Upper lobe of left lung (tissue), 4 donors: ENCODE measurements around the gene PINK1.

Experiments used
- CTCF ChIP-seq, 6 experiments: fragments of 450-650 bp in 4 of 6; fragments of 200-600 bp in 2 of 6; sonication (generic) in 2 of 6; IDR thresholded peaks; one replicate each; pipeline ENCODE4 v1.5.1; 2016 to 2019; ENCODE audit warnings: antibody characterized with exemption in 6 of 6
- POLR2A ChIP-seq, 4 donors: fragments of 450-650 bp; IDR thresholded peaks; one replicate each; pipeline ENCODE4 v1.5.1; 2016 to 2017; ENCODE audit warnings: antibody characterized with exemption in 4 of 4, mild to moderate bottlenecking in 2 of 4
- POLR2AphosphoS5 ChIP-seq, 2 donors: sonication (generic); formaldehyde crosslinking; IDR thresholded peaks; one replicate each; pipeline ENCODE4 v1.5.1; 2017; ENCODE audit warnings: antibody characterized with exemption in 2 of 2

DNA sequence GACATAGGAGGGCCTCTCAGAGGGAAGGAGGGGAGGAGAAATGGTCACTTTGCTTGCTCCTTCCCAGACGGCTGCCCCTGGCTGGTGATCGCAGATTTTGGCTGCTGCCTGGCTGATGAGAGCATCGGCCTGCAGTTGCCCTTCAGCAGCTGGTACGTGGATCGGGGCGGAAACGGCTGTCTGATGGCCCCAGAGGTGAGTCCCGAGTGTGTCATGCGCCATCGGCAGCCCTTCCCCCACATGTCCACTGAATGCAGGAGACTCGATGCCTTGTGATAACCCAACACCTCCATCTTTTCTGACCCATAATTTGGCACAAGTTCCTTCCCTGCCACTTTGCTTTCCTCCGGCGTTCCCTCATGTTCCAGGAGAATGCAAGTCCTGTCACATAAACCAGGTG lies 15.2 kb downstream of the PINK1 start:
- no peak for TF ChIP-seq POLR2AphosphoS5 (IDR thresholded peaks at IDR 0.05)
- no peak for TF ChIP-seq CTCF (IDR thresholded peaks at IDR 0.05)
- no peak for TF ChIP-seq POLR2A (IDR thresholded peaks at IDR 0.05)
